Stimulated activated CD4-positive, alpha-beta T cell treated with anti-CD3 and anti-CD28 coated beads, Interleukin-4, amount 100 ng/mL, for 24 hours (primary cell): ENCODE data around the gene SEBOX.
"Not testable (repeated sequence)": the region's sequence is repeated elsewhere in the genome, so short reads cannot be mapped to it uniquely, and the experiment has no call there.

Source experiments
- DNase-seq: peaks from one replicate; pipeline ENCODE4 v3.0.0-alpha.2; 2020

Gene SEBOX

DNA sequence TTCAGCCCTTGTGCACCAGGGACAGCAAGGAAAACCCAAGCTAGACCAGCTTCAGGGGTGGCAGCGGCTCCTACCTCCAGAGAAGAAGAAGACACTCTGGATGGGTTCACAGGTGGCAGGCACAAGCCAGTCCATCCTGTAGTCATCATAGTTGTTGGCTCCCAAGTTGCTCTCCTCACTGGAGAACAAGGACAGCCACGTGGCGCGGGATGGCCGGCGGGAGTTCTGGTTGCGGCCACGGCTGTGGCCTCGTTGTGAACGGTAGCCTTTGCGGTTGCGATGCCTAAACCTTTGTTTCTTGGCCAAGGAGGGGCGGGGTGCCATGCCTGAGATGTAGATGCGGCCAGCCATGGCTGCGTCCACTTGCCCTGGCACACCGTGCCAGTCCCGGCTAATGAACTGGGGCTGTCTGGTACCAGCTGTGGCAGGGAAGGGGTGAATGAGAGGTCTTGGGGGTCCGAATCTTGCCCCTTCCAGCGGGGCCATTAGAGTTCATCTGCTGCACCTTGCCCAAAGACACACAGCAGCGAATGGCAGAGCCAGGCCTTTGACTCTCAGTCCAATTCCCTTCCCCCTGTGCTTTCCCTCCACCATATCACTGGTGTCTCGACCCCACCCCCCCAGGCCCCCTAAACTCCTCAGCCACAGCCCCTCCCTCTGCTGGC, 2.8 kb upstream of the SEBOX start:
- DNase-seq, result no peak

DNA sequence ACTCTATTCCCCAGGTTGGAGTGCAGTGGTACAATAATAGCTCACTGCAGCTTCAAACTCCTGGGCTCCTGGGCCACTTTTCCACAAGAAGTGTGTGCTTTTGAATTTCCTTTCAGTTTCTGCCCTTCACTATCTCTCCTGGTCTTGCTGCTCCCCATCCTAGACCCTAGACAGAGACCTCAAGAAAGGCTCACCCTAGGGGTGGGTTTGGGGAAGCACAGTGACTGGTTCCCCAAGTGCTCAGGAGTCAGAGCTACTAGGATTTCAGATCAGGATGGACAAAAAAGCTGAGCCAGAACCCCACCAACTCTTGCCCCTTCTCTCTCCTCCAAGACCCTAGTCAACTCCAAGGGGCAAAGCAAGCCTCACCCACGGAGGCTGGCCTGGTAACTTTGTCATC, 1.6 kb upstream of the SEBOX start:
- DNase-seq, result no peak

DNA sequence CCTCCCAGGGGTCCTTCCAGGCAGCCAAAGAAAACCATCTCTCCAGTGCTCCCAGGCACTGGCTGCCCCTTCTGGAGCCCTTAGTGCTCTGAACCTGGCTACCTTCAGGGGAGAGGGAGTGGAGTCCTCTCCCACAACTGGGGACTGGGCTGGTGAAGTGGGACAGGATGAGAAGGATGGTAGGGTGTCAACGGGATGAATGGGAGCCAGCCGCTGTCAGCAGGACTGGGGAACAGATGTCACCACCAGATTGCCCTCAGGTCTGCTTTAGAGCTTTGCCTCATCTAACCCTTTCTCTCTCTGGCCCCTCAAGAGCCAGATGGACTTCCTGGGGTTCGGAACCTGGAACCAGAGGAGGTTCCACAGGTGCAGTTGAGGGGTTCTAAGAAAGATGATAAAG, 488 bp upstream of the SEBOX start:
- DNase-seq, result no peak

DNA sequence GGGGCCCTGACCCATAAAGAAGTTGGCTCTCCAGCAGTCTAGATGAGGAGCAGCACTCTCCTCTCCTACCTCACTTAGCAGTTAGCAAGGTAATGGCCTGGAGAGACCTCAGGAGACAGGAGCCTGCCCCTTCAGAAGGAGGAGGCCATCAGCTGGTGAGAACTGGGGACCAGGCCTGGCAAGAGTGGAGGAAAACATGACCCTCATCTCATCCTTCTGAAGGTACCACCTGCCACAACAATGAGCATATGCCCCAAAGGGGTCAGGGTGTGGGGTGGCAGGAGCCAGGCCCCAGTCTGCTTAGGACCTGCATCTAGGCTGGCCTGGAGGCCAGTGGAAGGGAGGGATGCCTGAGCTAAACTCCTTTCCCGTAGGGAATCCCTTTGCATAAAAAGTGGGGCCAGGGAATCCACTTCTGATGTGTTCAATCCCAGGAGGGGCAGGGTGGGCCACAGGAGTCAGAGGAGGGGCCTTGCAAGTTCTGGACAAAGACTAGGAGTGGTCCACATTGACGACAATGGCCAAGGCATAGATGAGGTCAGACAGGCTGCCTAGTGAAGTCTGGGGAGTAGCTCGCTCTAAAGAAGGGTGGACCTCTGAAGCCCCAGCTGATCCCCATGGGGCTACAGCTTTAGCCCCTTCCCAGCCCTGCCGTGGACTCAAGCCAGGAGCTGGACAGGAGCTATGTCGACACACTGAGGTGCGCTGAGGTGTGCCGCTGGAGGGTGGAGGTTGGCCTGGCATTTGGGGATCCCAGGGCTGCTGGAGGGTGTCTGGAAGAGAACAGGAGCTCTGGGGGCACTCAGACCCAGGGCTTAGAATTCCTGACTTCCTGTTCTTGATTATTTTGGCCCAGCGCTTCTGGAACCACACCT, 986 bp downstream of the SEBOX start:
- DNase-seq, result no peak

DNA sequence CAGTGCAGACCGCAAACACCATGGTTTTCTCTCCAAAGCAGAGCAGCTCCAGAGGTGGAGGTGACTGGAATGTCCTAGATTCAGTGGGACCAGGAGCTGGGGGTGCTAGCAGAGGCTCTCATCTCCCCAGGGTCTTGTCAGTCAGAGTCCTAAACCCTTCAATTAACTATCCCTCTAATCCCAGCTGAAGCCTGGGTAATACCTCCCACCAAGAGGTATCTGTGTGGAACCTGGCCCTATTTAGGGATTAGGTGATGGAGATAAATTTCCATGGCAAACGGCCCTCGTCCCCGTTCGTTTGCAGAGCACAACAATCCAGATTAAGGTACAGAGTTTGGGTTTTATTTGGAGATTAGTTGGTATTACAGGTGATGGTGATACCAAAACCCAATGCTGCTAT, 1.8 kb downstream of the SEBOX start:
- no peak for DNase-seq

DNA sequence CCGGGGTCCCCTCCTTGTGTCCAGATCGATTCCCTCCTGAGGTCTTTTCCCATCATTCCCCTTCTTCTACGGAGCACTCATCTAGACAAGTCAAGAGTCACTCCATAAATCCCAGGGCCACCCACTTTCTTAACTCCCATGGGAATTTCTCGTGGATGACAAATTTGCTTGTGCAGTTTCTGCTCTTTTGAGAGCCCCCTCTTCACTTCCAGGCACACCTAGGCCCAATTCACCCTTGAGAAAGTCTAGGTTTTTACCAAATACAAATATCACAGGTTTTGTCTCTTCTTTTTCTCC, 7.2 kb downstream of the SEBOX start:
- no peak for DNase-seq

DNA sequence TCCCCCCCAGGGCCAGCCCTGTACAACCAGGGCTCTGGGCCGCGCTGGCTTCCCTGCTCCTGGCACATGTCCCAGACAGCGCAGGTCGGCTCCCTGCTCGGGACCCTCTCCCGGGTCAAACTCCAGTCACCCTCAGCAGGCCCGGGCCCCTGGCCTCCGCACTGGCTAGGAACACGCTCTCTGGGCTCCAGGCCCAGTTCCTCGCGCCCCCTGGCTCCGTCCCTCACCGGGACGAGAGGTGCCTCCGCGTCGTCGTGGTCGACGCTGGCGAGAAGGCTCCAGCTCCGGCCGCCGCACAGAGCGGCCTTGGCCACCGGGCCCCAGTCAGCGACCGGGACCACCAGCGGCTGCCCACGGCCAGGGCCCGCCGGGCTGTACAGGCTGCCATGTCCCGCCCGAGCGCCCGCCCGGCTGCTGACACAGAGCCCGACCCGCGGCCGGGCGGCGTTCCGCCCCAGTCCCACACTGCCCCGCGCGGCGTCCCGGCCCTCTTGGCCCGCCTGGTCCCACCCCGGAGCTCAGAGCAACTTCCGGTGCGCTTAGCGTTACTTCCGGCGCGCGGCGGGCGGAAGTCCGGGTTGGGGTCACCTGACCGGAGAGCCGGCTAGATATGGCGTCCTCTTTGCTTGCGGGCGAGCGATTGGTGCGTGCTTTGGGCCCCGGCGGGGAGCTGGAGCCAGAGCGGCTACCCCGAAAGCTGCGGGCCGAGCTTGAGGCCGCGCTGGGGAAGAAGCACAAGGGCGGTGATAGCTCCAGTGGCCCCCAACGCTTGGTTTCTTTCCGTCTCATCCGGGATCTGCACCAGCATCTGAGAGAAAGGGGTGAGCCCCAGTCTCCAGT, 7.7 kb downstream of the SEBOX start, which contains the start of gene POLDIP2:
POLDIP2 (minus strand) TSS at position 467 of the 840 bp plus-strand sequence; CDS start at position 388, 79 bp downstream.
- peak; percentile 97 for DNase-seq

DNA sequence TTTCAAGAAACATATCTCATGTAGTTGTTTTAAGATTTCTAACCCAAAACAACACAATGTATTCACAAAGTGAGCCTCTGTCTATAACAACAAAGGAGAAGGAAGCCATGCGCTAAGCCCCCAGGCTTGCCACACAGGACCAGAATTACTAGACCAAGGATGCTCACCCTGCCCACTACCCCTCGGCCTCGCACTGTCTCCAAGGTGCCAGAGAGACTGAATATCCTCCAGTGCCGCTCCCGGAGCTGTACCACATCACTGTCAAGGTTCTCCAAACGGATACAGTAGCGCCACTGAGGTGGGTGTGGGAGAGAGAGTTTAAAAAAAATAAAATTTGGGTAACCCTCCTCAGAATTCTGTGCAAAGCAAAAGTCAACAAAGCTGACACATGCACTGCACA, 14.7 kb downstream of the SEBOX start:
- DNase-seq, result no peak

DNA sequence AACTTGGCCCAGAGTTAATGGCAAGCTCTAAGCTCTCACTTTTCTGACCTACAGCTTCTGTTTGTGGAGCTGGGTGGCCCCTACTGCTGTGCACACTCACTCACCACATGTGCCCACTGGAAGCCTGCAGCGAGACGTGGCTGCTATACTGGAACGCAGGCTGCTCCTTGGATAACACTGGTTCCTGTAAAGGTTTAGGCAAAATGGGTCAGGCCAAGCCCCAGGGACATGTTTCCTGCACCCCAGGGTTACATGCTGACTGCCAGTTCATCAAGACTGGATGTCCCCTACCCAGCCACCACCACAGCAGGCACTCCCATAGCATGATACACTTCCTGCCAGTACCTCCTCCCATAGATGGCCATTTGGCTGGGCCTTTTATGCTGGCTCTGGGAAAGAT, 16.0 kb downstream of the SEBOX start:
- DNase-seq, result no peak

DNA sequence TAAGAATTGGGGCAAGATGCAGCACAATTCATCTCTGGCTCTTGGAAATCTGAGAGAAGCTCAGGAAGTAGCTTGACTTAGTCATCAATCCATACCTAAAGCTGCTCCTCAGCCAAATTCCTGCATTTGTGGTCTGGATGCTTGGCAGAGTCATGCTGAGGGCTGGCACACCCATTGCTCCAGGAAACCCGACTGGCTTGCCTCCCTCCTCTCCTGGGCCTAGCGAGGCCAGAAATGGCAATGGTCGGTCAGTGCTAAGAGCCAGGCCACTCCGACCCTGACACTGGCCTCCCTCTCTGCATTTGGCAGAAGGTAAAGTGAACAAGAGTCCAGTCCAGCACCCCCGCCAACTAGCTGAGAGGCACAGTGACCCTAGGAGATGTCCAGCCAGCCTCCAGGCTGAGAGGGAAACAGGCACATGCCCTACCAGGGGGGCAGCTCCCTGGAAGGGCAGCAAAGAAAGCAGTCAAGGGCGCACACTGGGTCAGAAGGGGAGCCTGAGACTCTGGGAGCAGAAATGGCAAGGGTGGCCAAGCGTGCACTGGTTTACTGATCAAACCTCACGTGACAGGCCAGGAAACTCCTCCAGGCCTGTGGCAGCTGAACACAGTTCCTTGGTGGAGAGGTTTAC, 17.6 kb downstream of the SEBOX start:
- no peak for DNase-seq

DNA sequence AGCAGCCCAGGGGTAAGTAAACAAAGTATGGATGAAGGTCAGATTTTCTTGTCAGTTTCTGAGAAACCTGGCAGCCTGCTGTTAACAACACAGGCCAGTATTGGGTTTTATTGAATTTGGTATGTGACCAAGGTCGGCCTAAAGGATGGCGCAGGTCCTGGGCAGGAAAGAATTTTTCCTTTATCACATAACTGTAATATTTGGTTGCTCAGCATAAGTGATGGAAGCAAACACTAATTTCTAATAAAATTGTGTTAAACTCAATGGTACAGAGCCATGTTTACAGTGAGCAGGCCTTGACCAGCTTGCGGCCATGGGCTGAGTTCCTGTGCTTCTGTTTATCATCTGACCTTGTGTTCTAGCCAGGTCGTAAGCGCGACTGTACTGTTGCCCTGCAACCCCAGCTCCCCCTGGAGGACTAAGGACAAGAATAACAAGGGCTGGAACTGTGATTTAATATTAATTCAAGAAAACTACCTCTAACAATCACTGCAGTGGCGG, 18.2 kb downstream of the SEBOX start:
- DNase-seq, result no peak

DNA sequence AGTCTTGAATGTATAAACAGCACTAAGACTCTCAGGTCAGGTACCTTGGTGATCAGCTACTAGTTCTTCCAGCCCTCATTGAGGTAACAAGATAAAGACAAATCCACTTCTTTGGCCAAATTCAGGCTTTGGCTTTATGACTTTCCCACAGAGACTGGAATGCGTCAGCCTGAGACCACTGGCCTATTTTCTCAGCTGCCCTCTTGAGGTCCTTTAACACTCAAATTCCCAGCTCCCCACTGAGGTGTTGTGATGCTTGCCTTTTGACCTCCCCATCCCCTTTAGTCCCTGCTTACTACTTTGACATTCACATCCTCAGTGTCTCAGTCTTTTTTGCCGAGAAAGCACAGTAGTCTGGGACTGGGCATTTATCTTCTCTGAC, 18.8 kb downstream of the SEBOX start:
- no peak for DNase-seq

DNA sequence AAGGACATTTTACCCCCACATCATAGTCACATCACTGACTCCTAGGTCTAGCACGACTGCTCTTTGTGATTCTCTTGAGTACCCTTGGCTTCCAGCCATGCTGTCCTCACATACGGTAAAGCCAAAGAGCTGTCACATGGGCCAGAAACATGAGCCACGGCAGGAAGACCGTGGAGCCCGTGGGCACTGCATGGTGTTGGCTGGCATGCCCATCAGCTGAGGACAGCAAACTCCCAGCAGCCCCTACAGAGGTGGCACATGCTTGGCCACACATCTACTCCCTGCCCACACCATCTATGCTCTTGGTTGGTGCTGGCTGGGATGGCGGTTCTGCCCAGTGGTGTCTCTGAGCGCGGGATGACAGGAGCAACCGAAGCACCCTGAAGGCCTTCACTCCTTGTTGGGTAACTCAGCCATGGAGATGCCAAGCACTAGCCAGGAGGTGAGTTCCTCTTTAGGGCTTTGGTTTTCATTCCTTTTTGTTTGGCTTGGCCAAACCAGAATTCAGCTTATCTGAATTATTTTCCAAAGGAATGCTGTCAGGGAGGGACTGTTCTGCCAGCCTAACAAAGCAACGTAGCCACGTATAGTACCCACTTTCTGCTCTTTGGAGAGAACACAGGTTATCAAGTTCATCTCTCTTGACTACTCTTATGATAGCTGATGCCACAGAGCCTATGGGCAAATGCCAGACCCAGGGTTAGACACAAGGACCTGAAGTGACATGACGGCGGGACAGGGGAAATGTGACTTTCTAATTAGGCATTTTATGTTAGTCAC, 19.4 kb downstream of the SEBOX start:
- no peak for DNase-seq

DNA sequence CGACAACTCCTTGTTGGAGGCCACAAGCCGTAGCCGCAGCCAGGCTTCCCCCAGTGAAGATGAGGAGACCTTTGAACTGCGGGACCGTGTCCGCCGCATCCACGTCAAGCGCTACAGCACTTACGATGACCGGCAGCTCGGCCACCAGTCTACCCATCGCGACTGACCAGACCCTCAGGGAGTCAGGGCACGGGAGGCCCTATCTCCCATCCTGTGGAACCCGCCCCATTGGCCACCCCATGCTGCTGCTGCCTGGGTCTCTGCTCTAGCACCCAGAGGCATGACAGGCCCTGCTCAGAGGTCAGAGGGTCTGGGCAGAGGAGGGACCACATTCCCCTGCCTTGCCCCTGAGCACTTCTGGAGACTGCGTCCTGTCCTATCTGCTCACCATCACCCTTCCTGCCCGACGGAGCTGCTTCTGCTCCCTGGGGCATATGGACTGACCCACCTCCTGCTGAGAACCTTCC, 20.5 kb downstream of the SEBOX start:
- no peak for DNase-seq

DNA sequence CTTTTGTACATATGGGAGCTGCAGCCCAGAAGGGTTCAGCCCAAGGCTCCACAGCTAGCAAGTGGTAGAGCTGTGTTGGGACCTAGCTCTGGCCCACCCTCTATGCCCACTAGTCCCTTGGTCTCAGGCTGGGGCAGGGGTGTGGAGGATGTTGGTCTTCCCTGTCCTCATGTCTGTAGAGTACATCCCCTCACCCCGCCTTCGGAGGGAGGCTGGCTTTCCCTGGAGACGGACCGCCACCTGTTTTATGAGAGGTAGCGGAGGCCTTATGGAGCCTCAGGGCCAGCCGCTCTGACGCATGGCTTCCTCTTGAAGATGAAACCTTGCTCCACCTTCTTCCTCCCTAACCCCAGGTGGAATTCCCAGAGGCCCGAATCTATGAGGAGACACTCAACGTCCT, 21.0 kb downstream of the SEBOX start:
- no peak for DNase-seq

DNA sequence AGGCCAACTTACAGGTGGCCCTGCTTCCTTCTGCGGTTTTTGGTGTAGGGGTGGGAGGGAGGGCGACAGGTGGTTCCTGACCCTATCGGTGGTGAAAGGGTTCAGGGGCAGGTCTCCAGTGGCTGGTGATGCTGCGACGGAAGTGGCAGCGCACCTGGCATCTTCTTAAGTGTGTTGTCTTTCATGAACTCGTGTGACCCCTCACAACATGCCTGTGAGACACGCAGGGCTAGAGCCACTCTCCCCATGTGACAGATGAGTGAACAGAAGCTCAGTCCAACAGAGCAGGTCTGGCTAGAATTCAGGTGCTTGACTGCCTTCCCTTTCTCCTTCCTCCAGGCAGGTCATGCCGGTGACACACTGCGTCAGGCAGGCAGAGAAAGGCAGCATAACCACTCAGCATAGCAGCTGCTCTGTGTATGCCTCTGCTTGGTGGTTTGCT, 21.5 kb downstream of the SEBOX start:
- no peak for DNase-seq

DNA sequence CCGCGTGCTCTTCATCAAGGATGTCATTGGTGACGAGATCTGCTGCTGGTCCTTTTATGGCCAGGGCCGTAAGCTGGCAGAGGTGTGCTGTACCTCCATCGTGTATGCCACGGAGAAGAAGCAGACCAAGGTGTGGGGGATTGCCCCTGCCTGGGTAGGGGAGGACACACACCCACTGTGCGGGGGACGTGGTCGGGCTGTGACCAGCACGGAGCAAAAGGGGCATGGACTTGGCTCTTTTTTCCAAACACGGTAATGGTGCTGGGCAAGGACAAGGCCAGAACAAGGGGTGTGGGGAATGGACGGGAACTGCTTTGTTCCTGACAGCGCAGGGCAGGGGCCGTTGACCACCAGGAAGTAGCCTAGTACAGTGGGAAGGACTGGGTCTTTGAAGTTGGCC, 22.7 kb downstream of the SEBOX start:
- no peak for DNase-seq

DNA sequence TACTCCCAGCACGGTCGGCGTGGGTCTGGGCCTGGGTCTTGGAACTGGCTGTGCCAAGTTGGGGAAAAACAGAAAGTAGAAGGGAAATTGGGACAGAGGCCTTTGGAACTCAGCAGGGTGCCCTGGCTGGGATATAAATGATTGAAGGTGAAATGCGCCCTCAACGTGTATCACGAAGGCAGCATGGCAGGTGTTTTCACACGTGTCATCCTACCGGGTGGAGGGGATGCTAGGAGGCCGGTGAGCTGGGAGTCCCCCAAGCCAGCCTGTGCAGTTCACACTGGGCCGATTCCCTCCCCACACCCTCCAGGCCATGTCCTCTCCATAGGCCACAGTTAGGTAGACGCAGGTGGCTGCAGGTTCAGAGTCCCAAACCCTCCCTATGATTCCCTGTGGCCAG, 23.5 kb downstream of the SEBOX start:
- no peak for DNase-seq

DNA sequence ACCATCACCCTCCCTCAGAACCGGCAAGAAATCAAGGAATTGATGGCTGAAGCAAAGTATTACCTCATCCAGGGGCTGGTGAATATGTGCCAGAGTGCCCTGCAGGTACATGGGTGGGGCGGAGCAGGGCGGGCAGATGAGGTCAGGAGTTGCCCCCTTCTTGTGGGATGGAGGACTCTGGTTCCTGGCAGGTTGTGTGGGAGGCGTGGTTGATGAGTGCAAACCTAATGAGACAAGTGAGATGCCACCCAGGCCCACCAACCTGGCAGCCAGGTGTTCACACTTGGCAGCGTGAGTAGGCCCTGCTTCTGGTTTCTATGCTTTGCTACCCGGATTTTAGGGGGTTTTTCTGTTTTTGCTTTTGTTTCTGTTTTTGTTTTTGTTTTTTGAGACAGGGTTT, 24.6 kb downstream of the SEBOX start:
- no peak for DNase-seq

DNA sequence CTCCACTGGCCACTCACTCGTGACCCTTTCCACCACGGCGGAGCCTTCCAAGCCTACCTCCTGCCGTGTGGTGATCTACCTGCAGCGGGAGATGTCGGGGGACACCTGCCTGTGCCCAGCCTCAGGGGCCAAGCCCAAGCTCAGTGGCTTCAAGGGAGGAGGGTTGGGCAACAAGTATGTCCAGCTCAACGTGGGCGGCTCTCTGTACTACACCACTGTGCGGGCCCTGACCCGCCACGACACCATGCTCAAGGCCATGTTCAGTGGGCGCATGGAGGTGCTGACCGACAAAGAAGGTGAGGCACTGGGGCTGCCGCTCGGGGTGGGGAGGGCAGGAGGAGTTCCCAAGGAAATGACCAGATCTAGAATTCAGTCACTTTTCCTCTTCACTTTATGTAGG, 25.6 kb downstream of the SEBOX start:
- DNase-seq, result no peak

DNA sequence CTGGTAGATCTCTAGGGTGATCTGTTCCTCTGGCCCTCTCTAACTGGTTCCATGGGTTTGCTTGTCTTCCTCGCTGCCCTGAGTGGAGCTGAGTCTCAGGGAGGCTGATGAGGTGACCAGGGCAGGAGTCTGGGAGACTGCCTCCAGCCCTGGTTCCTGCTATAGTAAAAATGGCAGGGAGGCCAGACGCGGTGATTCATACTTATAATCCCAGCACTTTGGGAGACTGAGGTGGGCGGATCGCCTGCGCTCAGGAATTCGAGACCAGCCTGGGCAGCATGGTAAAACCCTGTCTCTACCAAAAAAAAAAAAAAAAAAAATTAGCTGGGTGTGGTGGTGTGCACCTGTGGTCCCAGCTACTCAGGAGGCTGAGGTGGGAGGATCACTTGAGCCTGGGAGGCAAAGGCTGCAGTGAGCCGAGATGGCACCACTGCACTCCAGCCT, 26.2 kb downstream of the SEBOX start:
- DNase-seq, result not testable (repeated sequence)
